AG04449 (cell line): ENCODE results near the gene VPS13D.
"Not testable (repeated sequence)": the region's sequence is repeated elsewhere in the genome, so short reads cannot be mapped to it uniquely, and the experiment has no call there.

Source experiments
- CTCF ChIA-PET: fragments of 350-600 bp; formaldehyde crosslinking; extraction: SDS; loops from one replicate; lab custom pipeline; 2021; ENCODE audit warnings: antibody characterized with exemption; lab: Yijun Ruan, JAX
- POLR2A ChIA-PET: fragments of 400-600, 350-600 bp; formaldehyde crosslinking; extraction: SDS; loops from one replicate; lab custom pipeline; 2020; ENCODE audit warnings: antibody characterized with exemption, inconsistent platforms; lab: Yijun Ruan, JAX
- DNase-seq: peaks from one replicate; pipeline ENCODE4 v3.0.0-alpha.2; 2010; ENCODE audit warnings: low read depth, low spot score
- H3K4me3 ChIP-seq: 2 replicates; pipeline ENCODE4 v1.5.1; 2011; ENCODE audit warnings: low read depth, mild to moderate bottlenecking, control low read depth, low read length
- TF ChIP-seq, protein P1 (sequence below): IDR thresholded peaks from one replicate; pipeline ENCODE4 v1.5.1; 2011; ENCODE audit warnings: mild to moderate bottlenecking, moderate library complexity, low read length, control low read depth, inconsistent platforms; ENCODE audit not compliant: insufficient read depth; ENCODE audit errors: missing control alignments

Gene VPS13D

DNA sequence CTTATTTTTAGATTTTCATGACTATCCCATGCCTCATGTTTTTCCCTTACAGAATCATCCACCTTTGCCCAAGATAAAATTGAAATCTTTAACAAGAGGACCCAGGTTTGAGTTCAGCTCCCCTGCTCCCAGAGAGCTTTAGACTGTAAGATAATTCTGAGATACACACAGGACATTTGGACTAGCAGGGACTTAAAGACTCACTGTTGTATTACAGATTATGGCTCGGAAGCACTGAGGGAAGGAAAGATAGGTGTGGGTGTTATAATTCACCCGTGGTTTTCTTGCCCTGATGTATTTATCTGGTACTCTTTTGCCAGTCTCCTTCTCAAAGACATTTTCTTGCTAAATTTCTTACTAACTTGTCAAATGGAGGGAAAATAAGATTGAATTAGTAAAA lies 238.5 kb downstream of the VPS13D start:
- no peak overlapping the region for H3K4me3 ChIP-seq
- CTCF ChIA-PET = interaction anchor here (1.9 kb wide), 1 partner anchor 11 kb away, joined by 5 read pairs; no protein-coding TSS in a partner anchor
- TF ChIP-seq, protein P1, sequence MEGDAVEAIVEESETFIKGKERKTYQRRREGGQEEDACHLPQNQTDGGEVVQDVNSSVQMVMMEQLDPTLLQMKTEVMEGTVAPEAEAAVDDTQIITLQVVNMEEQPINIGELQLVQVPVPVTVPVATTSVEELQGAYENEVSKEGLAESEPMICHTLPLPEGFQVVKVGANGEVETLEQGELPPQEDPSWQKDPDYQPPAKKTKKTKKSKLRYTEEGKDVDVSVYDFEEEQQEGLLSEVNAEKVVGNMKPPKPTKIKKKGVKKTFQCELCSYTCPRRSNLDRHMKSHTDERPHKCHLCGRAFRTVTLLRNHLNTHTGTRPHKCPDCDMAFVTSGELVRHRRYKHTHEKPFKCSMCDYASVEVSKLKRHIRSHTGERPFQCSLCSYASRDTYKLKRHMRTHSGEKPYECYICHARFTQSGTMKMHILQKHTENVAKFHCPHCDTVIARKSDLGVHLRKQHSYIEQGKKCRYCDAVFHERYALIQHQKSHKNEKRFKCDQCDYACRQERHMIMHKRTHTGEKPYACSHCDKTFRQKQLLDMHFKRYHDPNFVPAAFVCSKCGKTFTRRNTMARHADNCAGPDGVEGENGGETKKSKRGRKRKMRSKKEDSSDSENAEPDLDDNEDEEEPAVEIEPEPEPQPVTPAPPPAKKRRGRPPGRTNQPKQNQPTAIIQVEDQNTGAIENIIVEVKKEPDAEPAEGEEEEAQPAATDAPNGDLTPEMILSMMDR = no peak
- DNase-seq = no peak
- POLR2A ChIA-PET = interaction anchor here (1.8 kb wide), 1 partner anchor 9 kb away, joined by 6 read pairs; no protein-coding TSS in a partner anchor

DNA sequence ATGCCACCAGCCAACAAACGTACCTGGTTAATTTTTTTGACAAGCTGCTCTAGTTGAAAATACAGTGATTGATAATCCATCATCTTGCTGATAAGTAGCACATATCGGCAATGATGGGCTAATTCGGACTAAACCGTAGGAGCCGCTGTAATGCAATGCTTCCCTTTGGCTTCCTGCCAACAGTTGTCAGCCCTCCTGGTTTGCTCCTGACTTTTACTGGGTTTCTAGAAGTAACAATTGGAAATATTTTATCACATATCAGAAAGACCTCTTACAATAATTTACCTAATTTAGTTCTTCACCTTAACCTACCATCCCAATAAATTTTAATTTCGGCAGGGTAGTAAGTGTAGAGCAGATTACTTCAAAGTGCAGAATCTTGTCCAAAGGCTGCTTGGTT lies 239.7 kb downstream of the VPS13D start:
- no peak for DNase-seq
- ChIA-PET CTCF (no interaction called here), POLR2A (no interaction called here)
- TF ChIP-seq, protein P1 = no peak
- no peak overlapping the region for H3K4me3 ChIP-seq

DNA sequence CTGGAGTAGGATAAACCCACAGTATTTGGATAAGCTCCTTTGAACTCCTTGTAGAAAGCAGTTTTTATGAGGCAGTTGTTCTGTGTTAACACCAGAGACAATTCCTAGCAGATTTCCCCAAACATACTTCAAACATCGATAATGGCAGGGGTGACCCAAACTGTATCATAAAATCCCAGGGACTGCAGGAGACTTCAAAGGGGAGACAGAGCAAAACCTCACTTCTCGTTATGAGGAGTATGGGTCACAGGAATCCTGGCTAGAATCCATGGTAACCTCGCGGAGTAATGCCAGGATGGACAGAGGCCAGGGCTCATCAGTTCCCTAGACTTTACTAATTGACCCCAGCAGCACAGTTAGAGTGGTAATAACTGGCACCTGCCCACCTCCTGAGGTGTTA lies 240.2 kb downstream of the VPS13D start:
- no peak overlapping the region for H3K4me3 ChIP-seq
- CTCF ChIA-PET = no interaction called here
- TF ChIP-seq, protein P1 = no peak
- DNase-seq = no peak
- POLR2A ChIA-PET = no interaction called here

DNA sequence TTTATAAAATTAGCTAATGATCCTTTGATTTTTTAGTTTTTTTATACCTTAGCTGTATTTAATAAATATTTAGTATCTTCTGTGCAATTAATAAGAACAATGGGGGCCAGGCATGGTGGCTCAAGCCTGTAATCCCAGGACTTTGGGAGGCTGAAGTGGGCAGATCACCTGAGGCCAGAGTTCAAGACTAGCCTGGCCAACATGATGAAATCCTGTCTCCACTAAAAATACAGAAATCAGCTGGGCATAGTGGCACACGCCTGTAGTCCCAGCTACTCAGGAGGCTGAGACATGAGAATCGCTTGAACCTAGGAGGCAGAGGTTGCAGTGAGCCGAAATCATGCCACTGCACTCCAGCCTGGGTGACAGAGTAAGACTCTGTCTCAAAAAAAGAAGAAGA lies 241.1 kb downstream of the VPS13D start:
- POLR2A ChIA-PET, DNase-seq, CTCF ChIA-PET, H3K4me3 ChIP-seq: not testable (repeated sequence)

DNA sequence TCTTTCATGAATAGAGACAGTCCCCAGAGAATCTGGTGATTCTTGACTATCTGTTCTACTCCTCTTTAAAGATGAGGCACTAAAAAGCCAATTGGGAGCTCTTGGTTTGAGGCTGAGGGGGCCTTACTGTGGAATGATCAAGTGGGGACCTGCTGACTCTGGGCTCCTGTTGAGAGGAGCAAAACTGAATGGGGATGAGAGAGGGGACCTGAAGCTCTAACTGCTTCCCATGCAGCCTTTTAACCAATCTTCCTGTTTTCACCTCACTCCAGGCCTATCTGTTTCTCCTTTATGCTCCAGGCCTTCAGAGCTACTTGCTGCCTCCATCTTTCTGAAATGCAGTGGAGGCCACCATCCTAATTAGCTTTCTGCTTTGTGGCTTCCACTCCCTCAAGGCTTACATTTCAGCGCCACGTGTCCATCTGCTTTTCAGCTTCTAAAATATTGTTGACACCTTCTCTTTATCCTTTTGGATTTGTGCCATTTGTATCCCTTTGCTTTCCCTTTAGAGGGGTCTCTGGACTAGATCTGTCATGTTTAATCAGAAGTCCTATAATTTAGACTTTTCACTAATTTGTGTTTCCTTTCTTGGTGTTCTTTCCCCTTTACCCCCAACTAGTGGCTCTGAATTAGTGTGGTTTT lies 242.4 kb downstream of the VPS13D start:
- ChIA-PET POLR2A (no interaction called here), CTCF (interaction anchor here (0.7 to 1.2 kb wide), 2 partner anchors 15 to 18 kb away, joined by 3 to 4 read pairs; no protein-coding TSS in a partner anchor)
- DNase-seq = no peak
- TF ChIP-seq, protein P1 = no peak
- H3K4me3 ChIP-seq = no peak overlapping the region

DNA sequence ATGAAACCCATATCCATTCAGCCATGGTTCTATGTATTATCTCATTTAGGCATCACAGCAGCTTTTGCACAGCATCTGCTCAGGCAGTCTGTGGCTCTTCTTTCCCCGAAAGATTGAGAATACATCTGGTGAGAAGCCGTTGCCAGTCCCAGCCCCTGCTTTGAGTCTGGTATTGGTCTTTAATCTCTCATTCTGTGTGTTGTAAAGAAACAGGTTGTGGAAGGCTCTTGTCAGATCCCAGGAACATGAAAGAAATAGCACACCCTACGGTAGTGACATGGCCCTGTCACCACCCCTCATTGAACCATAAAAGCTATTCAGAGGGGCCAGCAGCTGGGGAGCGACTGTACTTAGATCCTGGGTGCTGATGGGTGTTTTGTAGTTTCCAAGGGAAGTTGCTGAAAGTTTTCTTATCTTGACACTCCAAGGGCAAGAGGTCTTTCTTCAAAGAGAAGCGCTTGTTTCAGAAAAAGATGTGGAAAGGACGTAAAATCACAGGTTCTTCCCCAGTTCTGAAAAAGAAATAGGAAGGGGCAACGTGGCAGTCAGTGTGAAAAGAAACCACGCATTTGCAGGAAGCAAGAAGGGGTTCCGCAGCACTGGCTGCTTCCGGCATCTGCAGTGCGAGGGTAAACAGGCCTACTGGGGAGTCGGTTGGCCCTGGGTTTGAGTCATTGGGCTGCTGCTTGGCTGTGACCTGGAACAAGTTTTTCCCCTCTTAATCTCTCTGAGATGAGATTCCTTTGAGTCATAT lies 243.1 kb downstream of the VPS13D start:
- ChIA-PET CTCF (interaction anchor here (1.2 kb wide), 1 partner anchor 16 kb away, joined by 4 read pairs; no protein-coding TSS in a partner anchor), POLR2A (no interaction called here)
- no peak for DNase-seq
- TF ChIP-seq, protein P1 = no peak
- no peak overlapping the region for H3K4me3 ChIP-seq
